HG03521 (cell line): ENCODE results near the gene ERCC1.
A peak's percentile ranks its signal among the peaks of the same experiment; 100 is the strongest.
"Not testable (repeated sequence)": the region's sequence is repeated elsewhere in the genome, so short reads cannot be mapped to it uniquely, and the experiment has no call there.

Experiments used
- ATAC-seq: cut with Tn5 transposase; IDR thresholded peaks from one replicate; pipeline ENCODE4 v1.9.1; 2021; ENCODE audit warnings: mild to moderate bottlenecking, moderate library complexity; ENCODE audit not compliant: unreplicated experiment

The ERCC1 gene

GRCh38 chr19:45455707-45456499 lies 32.2 kb upstream of the ERCC1 start:
- ATAC-seq = no peak

GRCh38 chr19:45451850-45452387 lies 28.2 kb upstream of the ERCC1 start:
- ATAC-seq = no peak

- peak; percentile 13 for ATAC-seq
Observed at GRCh38 chr19:45451131-45451849, 27.6 kb upstream of the ERCC1 start.

DNA sequence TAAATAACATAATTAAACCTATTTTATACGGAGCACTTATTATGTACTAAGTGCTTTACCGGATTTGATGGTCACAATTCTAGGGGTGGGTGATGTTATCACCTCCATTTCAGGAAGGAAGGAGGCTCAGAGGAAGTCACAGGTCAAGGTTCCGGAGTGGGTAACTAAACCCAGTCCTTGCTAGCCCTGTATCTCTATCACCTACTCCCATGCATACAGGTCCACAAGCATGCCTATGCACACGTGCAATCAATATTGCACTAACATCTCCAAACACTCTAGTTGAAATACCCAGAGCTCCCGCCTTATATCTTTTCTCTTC lies 26.3 kb upstream of the ERCC1 start:
- no peak for ATAC-seq

DNA sequence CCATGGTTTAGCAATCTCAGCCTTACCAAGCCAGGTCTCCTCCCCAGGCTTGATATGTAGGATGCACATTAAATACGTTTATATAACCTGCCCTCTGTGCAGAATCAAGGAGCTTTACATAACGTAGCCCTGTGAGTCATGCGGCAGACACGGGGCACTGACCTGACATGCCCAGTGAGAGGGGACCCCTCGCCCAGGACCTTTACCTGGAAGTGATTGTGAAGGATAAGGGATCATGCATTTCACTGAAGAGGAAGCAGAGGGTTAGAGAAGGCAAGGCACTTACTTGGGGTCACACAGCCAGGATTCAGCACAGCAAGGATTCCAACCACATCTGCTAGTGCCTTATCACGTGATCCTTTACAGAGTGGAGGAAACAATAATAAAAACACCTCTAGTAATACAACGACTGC lies 25.2 kb upstream of the ERCC1 start:
- no peak for ATAC-seq

- no peak for ATAC-seq
Observed at GRCh38 chr19:45448425-45448756, 24.7 kb upstream of the ERCC1 start.

- ATAC-seq = no peak
Observed at GRCh38 chr19:45446944-45447343, 23.2 kb upstream of the ERCC1 start.

DNA sequence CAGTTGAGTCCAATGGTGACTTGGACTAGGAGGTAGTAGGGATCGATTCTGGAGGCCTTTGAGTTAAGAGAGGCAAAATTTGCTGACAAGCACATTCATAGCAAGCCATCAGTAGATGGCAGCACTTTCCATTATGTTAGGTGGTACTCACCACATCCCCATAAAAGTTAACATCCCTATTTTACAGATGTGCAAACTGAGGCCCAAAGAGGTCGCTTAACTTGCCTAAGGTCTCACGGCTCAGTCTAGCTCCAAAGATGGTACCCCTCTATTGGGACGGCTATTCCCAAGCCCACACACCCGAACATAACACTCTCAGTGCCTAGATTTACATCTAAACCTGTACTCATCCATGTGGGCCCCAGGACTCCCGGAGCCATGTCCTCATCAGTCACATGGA lies 22.6 kb upstream of the ERCC1 start:
- no peak for ATAC-seq

GRCh38 chr19:45445139-45445538 lies 21.4 kb upstream of the ERCC1 start:
- no peak for ATAC-seq

- peak; percentile 41 for ATAC-seq
Observed at GRCh38 chr19:45444318-45445041, 20.8 kb upstream of the ERCC1 start.

GRCh38 chr19:45443462-45444317 lies 20.0 kb upstream of the ERCC1 start:
- no peak for ATAC-seq

GRCh38 chr19:45442778-45443461 lies 19.2 kb upstream of the ERCC1 start:
- ATAC-seq = no peak

DNA sequence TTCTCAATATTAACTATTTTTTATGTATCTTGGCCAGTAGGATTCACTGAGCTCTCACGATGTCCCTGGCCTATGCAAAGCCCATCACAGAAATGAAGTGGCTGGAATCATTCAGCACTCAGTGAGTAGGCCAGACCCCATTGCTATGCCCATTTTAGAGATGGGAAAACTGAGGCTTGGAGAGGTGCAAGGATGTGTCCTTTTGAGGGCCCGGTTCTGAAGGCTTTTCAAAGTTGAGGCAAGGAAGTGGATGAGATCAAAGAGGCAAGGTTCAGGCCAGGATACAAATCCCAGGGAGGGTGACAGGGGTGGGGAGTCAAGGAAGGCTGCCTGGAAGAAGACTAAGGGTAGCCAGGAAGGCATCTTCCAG lies 18.7 kb upstream of the ERCC1 start:
- ATAC-seq = no peak

DNA sequence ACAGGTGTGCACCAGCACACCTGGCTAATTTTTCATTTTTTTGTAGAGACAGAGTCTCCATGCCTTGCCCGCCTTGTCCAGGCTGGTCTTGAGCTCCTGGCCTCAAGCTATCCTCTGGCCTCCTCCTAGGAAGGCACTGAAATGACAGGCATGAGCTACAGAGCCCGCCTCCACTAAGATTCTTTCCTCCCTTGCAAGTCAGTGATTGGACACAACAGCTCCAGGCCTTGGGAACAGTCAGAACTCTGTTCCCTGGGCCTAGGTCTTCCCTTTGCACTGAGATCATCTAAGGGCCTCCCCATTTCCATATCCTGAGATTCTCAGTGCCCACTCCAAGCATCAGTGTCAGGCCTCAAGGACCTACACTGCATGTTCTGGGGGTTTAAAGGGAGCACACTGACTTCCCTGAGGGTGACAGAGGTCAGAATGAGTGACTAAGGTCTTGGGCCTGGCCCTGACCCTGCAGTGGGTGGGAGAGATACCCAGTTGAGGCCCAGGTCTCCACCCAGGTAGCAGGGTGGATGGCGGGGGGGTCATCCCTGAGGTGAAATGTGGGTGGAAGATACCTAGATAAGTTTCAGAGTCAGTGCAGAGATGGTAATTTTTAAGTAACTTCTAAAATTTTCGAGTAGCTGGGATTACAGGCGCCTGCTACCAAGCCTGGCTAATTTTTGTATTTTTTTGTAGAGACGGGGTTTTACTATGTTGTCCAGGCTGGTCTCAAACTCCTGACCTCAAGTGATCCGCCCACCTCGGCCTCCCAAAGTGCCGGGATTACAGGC lies 17.3 kb upstream of the ERCC1 start:
- ATAC-seq = no peak

GRCh38 chr19:45440259-45440638 lies 16.5 kb upstream of the ERCC1 start:
- ATAC-seq = no peak

DNA sequence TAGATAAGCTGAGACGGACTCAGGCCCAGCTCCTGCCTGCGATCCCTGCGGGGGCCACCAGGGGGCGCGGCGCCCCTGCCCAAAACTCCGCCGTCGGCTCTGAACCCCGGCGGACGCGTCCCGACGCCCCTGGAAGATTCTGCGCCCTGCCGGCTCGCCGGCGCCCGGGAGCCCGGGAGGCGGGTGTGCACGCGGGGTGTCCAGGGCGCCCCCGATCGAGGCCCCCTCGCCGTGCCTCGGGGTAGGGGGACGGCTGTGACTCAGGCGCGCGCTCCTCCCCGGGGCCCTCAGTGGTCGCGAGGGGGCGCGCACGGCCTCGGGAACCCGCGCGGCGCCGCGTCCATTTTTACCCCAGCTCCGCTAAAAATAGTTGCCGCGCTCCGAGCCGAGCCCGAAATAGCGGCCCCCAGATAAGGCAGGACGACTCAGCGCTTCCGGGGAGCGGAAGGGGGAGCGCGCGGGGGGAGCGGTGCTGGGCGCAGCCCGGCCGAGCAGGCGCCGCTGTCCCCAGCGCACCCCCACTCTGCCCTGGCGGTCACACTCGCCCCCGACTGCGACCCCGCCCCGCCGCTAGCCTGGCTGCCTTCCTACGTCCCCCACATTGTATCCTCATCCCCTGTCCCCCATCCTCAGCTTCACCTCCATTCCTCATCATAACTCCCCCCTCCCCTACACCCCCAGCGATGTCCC lies 16.0 kb upstream of the ERCC1 start:
- ATAC-seq = peak; percentile 59

- no peak for ATAC-seq
Observed at GRCh38 chr19:45439190-45439568, 15.5 kb upstream of the ERCC1 start.

- no peak for ATAC-seq
Observed at GRCh38 chr19:45437328-45437727, 13.6 kb upstream of the ERCC1 start.

DNA sequence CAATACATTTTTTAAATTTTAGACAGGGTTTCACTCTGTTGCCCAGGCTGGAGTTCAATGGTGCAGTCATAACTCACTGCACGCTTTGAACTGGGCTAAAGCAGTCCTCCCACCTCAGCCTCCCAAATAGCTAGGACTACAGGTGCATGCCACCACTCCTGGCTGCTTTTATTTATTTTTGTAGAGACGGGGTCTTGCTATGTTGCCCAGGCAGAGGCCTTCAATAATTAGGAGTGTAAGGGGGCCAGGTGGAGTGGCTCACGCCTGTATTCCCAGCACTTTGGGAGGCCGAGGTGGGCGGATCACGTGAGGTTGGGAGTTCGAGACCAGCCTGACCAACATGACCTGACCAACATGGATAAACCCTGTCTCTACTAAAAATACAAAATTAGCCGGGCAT lies 8.8 kb upstream of the ERCC1 start:
- ATAC-seq = not testable (repeated sequence)
